Measurements from ENCODE around the gene DIABLO. TPM values are rescaled to one million over a fixed set of nuclear protein-coding genes. Genes with fewer than 3 reads are reported as not detected.

DIABLO gene
- polyA plus RNA-seq, 3 donors from 2014 or later, result 68.0 to 99.2 (median 76.4) TPM

Other genes with a start within 250 kb of the DIABLO start
- gene BCL7A, start 204.2 kb downstream of the DIABLO start, polyA plus RNA-seq, result 1 to 10 TPM in 1 of 3 donors, under 1 TPM in 2; 0.27 to 1.5 (median 0.48) TPM
- gene MLXIP, start 147.3 kb downstream of the DIABLO start, polyA plus RNA-seq, result 10 to 100 TPM in 1 of 3 donors, 1 to 10 TPM in 2; 3.5 to 10.6 (median 4.7) TPM
- gene IL31, start 51.8 kb downstream of the DIABLO start, polyA plus RNA-seq, result not detected
- 1 to 10 TPM in 2 of 3 donors, under 1 TPM in 1; 0.52 to 6.2 (median 3.2) TPM for gene LRRC43, start 42.9 kb downstream of the DIABLO start, polyA plus RNA-seq
- gene B3GNT4, start 22.3 kb downstream of the DIABLO start, polyA plus RNA-seq, result under 1 TPM in 1 of 3 donors, not detected in 2; 0.82 TPM
- 10 to 100 TPM; 17.6 to 37.0 (median 32.7) TPM for gene VPS33A, start 40.4 kb upstream of the DIABLO start, polyA plus RNA-seq
- 10 to 100 TPM in 1 of 3 donors, 1 to 10 TPM in 2; 1.4 to 30.6 (median 9.5) TPM for gene CLIP1, start 196.6 kb upstream of the DIABLO start, polyA plus RNA-seq